NCI-H1930 (cell line): ENCODE measurements around the gene CELF2.

Experiments used
- DNase-seq, 2 experiments: peaks; one replicate each; lab custom pipeline; 2025; lab: John Stamatoyannopoulos, UW

CELF2 gene

DNA sequence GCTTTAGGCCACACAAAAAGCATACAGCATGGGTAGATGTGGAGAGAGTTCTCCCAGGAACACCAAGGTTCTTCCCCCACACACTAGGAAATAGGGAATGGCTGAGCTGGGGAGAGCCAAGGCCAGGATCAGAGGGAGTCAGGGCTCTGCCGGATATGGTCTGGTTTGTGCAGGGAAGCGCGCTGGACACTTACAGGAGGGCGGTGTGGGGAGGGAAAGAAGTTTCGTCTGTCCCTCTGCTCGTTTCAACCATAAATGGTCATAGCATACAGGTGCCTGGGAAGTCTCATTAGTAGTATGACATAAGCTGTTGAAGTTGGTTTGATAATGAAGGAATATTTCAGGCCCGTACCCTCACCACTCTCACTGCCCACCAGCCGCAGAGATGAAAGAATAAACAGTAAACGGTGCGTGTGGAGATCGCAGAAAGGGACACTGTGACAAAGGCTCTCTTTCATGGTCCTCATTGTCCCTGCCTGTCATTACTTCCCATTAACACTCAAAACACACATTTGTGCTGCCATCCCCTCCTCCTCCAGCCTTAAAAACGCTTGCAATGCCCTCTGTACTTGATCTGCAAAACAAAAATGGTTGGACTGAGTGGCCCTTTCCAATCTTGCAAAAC, 207.2 kb downstream of the CELF2 start:
- no peak for DNase-seq

DNA sequence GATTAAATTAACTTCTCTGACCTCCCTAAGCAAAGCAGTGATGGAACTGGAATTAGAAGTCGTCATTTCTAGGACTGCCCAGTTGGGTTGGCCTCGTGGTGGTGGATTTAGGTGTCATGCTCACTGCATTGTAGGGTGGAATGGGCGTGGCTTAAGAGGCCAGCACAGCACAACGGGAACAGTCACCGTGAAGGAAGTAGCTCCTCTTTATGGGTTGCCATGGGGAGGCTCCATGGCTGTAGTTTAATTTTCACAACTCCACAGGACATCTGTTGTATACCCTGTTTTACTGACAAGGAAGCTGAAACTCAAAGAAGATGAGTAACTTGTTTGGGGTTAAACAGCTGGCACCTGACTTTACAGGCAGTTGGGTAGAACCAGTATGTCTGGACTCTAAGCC, 208.3 kb downstream of the CELF2 start:
- no peak for DNase-seq

- no peak for DNase-seq
These were observed 209.4 kb downstream of the CELF2 start for GRCh38 chr10:11227103-11227502.

DNA sequence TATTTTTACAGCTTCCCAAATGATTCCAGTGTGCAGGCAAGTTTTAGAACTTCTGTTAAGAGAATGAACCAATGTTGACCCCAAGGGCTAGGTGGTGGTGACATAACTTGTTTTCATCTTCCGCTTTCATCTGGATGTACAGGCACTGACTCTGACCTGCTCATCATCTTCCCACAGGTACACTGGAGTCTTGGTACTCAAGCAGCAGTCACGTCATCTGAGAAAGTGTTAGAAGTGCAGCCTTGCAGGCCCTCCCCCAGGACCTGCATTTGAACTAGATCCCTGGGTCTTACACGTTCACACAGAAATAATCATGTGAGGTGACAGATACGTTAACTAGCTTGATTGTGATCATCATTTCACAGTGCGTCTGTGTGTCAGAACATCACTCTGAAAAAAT, 212.2 kb downstream of the CELF2 start:
- DNase-seq, result no peak

- DNase-seq, result no peak
These were observed 213.0 kb downstream of the CELF2 start for GRCh38 chr10:11230498-11231167.

DNA sequence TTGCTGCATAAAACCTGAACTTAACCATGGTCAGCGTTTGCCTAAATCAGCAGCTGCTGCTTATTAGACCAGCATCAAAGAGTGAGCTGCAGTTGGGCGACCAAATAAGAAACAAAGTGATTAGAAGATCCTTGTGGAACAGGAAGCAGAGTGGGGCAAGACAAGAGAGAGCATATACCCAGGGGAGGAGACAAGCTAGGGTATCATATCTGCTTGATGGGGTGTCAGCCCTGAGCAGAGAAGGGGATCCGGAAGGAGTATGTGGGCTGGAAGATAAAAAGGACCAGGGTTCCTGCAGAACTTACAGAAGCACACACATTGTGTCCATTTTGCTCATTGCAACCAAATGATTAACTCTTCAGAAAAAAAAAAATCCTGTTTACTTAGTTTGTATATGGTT, 213.6 kb downstream of the CELF2 start:
- DNase-seq, result no peak

GRCh38 chr10:11232222-11232961, 214.7 kb downstream of the CELF2 start:
- no peak for DNase-seq

DNA sequence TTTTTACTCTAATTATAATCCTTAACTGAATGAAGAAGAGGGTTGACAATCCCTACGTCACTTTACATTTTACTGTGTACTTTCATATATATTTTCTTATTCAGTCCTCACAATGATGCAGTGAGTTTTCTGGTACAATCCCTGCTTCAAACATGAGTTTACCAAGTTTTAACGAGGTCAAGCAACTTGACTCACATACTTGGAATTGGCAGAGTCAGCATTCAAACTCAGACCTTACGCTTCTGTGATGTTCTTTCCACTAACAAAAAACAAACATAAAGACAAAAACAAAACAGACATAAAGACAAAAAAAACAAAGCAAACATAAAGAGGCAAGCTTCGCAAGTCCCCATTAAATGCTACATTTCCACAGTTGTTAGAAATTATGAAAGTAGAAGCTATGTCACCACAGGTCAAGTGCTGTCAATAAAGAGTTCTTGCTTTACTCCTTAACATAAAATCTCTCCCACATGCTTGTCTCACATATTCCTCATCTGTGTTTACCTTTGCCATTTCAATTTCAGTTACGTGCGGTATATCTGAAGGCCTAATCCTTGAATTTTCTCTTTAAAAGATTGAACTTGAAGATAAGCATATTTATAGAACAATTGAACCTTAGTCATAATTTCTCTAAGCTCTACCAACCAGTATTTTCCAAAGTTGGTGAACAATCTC, 217.3 kb downstream of the CELF2 start:
- no peak for DNase-seq

GRCh38 chr10:11235771-11236170, 218.1 kb downstream of the CELF2 start:
- no peak for DNase-seq

DNA sequence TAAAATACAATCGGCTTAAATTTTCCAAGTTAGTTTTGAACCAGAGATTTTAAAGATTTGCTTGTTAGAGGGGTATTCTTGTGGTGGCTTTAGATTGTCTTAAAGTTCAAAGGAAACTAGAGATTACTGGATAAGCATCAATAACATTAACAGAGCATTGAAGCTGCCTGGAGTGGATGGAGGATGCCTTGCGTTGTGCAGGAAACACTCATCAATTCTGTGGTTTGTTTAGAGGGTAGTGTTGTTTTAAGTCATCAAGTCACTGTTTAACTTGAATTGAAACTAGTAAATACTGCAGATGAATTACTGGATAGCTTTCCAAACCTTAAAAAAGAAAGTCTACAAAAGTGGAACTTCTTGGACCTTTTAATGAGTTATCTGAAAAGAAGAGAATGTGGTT, 218.6 kb downstream of the CELF2 start:
- DNase-seq, result no peak

DNA sequence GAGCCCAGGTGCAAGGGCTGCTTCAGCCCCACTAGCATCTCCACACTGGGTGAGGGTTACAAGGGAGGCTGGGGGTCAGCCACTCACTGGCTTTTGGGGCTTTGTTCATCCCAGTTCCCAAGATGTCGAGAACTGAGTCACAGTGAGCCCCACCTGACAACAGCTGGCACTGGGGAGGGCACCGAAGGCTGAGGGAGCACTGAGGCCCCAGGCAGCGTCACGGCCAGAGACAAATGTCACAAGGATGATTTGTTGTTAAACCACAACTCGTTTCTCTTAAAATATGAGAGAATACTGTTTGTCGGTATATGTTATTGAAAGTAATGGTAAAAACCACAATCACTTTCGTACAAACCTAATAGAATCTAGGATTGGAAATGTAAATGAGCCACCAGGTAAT, 219.9 kb downstream of the CELF2 start:
- DNase-seq, result no peak

DNA sequence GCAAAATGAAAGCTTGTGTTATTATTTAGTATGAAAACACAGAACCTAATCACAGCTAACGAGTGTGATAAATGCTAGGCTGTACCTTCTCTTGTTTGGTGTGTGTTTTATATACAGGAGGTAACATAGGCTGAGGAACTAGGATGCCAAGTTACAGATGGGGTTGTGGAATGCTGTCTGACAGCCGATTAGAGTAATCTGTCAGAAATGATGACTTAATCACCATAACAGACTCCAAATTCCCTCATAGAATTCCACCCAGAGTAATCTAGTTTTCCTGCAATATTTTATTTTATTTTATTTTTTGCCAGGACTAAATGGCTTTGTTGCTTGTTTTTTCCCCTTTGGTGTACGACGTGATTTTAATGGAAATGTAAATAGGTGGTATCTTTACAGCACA, 221.2 kb downstream of the CELF2 start:
- DNase-seq, result no peak

GRCh38 chr10:11240641-11241040, 223.0 kb downstream of the CELF2 start:
- no peak for DNase-seq

GRCh38 chr10:11242443-11243387, 225.0 kb downstream of the CELF2 start:
- DNase-seq, result no peak

- no peak for DNase-seq
These were observed 226.0 kb downstream of the CELF2 start for GRCh38 chr10:11243425-11244222.

GRCh38 chr10:11245095-11245479, 227.4 kb downstream of the CELF2 start:
- DNase-seq, result no peak

DNA sequence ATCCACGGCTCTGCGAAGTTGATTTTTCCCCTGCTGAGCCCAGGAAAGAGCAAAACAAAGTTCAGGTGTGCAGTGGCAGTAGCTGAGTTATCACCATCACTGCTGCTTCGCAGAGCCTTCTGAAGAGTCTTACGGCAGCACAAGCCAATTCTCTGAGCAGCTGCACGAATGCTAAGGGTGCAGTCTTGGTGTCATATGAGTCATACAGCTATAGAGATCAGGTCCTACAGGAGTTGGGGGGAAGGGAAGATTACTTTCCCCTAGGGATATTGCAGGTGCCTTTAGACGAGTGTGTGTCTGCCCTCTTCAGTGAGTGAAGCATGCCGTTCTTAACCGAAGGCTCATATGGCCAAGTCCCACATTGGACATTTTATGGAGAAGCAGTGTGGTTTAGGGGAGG, 227.8 kb downstream of the CELF2 start:
- no peak for DNase-seq

DNA sequence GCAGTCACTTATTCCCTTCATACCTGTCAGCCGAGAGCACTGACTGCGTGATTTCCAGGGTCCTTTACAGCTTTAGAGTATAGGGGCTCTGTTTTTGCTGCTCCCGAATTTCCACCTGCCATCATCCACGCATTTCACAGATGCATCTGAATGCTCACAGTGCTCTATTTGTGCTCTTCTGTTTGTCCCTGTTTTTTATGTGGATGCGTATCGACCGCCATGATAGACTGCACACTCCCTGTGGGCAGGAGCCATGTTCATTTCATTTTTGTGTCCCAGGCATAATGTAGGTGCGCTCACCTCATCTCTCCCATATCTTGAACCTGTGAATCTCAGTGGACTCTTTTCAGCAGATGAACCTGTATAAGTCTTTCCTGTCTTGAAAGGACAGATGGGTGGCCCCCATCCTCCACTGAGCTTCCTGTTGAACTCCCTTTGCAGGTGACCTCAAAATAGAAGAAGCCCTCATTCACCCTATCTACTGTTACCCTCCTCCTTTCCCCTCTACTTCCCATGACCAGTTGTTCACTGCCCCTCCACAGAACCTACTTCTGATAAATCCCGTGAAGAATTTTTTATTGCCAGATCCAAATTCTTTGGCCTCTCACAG, 228.4 kb downstream of the CELF2 start:
- DNase-seq, result no peak

- no peak for DNase-seq
These were observed 229.2 kb downstream of the CELF2 start for GRCh38 chr10:11246752-11247467.
